ENCODE results near the gene NFXL1.

DNA sequence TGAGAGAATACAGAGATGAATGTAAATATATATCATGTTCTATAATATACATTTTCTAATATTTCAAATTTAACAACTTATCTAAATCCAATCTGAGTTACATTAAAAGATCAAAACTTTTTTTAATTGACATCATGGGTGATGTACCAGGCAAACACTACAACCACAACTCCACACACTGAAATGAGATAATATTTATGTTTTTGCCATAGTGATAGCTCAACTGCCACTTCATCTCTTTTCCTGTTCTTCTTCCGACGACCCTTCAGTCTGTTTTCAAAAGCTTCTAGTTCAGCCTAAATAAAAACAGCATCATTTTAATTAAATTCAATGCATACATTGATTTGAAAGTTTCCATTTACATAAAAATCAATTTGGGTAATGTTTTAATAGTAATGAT, 66.3 kb downstream of the NFXL1 start:
- TF ChIP-seq, protein P1, sequence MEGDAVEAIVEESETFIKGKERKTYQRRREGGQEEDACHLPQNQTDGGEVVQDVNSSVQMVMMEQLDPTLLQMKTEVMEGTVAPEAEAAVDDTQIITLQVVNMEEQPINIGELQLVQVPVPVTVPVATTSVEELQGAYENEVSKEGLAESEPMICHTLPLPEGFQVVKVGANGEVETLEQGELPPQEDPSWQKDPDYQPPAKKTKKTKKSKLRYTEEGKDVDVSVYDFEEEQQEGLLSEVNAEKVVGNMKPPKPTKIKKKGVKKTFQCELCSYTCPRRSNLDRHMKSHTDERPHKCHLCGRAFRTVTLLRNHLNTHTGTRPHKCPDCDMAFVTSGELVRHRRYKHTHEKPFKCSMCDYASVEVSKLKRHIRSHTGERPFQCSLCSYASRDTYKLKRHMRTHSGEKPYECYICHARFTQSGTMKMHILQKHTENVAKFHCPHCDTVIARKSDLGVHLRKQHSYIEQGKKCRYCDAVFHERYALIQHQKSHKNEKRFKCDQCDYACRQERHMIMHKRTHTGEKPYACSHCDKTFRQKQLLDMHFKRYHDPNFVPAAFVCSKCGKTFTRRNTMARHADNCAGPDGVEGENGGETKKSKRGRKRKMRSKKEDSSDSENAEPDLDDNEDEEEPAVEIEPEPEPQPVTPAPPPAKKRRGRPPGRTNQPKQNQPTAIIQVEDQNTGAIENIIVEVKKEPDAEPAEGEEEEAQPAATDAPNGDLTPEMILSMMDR (optimal IDR thresholded peaks at IDR 0.05 in 1 of 3, IDR thresholded peaks at IDR 0.05 in 1 of 3, conservative IDR thresholded peaks at IDR 0.05 in 1 of 3; ENCODE audit: extremely low read depth in 1 of 3, insufficient read depth in 2 of 3, low read length in 3 of 3), result no peak
- TF ChIP-seq EZH2 (IDR thresholded peaks at IDR 0.05; ENCODE audit: low read length), result no peak
